Stimulated activated effector memory CD8-positive, alpha-beta T cell treated with anti-CD3 and anti-CD28 coated beads, Interleukin-12 subunit alpha, Interleukin-12 subunit beta, amount 100 ng/mL, for 72 hours (primary cell): ENCODE results near the gene ZSCAN10.
"Not testable (repeated sequence)": the region's sequence is repeated elsewhere in the genome, so short reads cannot be mapped to it uniquely, and the experiment has no call there.

Experiments used
- ATAC-seq: fragments of 150-1000 bp; cut with Tn5 transposase; 2 replicates; pipeline ENCODE4 v1.10.0; 2021
- DNase-seq, 2 donors: peaks; one replicate each; pipeline ENCODE4 v3.0.0; 2021 to 2022; ENCODE audit warnings: low spot score in 2 of 2
- H3K27ac Mint-ChIP-seq: one replicate; pipeline ENCODE4 v1.8.0; 2022; ENCODE audit warnings: mild to moderate bottlenecking, mixed read lengths
- H3K36me3 Mint-ChIP-seq: one replicate; pipeline ENCODE4 v1.8.0; 2022; ENCODE audit warnings: mild to moderate bottlenecking, mixed read lengths
- H3K4me1 Mint-ChIP-seq: one replicate; pipeline ENCODE4 v1.8.0; 2022; ENCODE audit warnings: mixed read lengths
- H3K4me3 Mint-ChIP-seq: one replicate; pipeline ENCODE4 v1.8.0; 2022; ENCODE audit warnings: mild to moderate bottlenecking, mixed read lengths
- H3K9me3 Mint-ChIP-seq: one replicate; pipeline ENCODE4 v1.8.0; 2022; ENCODE audit warnings: mixed read lengths

ZSCAN10 gene

DNA sequence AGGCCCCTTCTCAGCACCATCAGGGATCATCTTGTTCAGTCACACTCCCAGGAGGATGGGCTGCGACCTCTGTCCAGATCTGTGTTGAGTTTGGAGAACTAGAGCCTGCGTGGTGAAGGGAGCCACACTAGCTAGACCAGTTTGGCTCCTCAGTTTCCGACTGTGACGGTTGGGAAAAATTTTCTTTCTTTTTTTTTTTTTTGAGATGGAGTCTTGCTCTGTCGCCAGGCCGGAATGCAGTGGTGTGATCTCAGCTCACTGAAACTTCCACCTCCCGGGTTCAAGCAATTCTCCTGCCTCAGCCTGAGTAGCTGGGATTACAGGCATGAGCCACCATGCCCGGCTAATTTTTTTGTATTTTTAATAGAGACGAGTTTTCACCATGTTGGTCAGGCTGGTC, 40.5 kb upstream of the ZSCAN10 start:
- H3K4me1 Mint-ChIP-seq = peaks cover 24% of the 10 kb centered on the region
- H3K27ac Mint-ChIP-seq, ATAC-seq, H3K4me3 Mint-ChIP-seq, H3K9me3 Mint-ChIP-seq, DNase-seq: not testable (repeated sequence)
- peaks cover 36% of the 10 kb centered on the region for H3K36me3 Mint-ChIP-seq

DNA sequence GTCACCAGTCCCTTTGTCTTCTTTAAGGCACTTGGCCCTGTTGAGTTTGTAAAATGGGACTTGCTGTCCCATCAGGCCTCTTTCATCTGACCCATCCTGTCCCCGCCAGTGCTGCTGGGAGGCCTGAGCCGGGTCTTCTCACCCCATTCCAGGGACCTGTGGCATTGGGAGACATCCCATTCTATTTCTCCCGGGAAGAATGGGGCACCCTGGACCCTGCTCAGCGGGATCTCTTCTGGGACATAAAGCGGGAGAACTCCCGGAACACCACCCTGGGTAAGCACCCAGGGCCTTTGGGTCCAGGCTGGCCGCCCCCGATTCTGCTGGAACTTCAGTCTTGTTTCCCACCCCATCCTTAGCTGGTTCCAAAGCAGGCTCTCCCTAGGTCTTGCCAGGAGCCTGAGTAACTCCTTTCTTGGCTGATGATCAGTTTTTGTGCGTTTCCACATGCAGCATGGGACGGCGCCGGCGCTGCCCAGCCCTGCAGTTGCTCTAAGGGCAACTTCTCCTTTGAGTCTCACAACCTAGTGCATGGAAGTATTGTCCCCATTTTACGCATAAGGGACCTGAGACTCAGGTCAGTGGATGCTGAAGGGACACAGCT, 39.8 kb upstream of the ZSCAN10 start:
- Mint-ChIP-seq H3K9me3 (no peaks in the 10 kb centered on the region), H3K4me3 (no peak overlapping the region), H3K4me1 (peaks cover 24% of the 10 kb centered on the region), H3K27ac (no peak overlapping the region), H3K36me3 (peaks cover 39% of the 10 kb centered on the region)
- DNase-seq (no peak), ATAC-seq (no peak)

DNA sequence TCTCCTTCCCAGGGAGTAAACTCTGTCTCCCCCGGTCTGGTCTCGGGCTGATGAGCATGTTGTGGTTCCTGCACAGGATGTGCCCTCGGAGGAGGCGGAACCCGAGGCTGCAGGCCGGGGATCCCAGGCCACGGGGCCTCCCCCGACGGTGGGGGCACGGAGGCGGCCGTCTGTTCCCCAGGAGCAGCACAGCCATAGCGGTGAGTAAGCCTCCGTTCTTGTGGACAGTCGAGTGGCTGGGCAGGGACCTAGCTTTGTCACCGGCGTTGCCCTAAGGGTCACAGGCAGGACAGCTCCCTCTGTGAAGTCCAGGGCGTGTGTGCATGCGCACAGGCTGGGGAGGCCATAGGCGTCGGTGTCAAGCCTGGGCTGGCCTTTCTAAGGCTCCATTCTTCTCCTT, 39.2 kb upstream of the ZSCAN10 start:
- H3K27ac Mint-ChIP-seq = no peak overlapping the region
- H3K4me1 Mint-ChIP-seq = peaks cover 24% of the 10 kb centered on the region
- ATAC-seq (no peak), DNase-seq (no peak)
- no peak overlapping the region for H3K4me3 Mint-ChIP-seq
- no peaks in the 10 kb centered on the region for H3K9me3 Mint-ChIP-seq
- peaks cover 39% of the 10 kb centered on the region for H3K36me3 Mint-ChIP-seq

DNA sequence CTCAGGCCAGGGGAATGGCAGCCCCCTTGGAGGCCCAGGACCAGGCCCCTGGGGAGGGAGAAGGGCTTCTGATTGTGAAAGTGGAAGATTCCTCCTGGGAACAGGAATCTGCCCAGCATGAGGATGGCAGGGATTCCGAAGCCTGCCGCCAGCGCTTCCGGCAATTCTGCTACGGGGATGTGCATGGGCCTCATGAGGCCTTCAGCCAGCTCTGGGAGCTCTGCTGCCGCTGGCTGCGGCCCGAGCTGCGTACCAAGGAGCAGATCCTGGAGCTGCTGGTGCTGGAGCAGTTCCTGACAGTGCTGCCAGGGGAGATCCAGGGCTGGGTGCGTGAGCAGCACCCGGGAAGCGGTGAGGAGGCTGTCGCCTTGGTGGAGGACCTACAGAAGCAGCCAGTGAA, 38.2 kb upstream of the ZSCAN10 start:
- Mint-ChIP-seq H3K27ac (peak overlapping the region; percentile 52), H3K36me3 (peaks cover 45% of the 10 kb centered on the region)
- no peak for ATAC-seq

DNA sequence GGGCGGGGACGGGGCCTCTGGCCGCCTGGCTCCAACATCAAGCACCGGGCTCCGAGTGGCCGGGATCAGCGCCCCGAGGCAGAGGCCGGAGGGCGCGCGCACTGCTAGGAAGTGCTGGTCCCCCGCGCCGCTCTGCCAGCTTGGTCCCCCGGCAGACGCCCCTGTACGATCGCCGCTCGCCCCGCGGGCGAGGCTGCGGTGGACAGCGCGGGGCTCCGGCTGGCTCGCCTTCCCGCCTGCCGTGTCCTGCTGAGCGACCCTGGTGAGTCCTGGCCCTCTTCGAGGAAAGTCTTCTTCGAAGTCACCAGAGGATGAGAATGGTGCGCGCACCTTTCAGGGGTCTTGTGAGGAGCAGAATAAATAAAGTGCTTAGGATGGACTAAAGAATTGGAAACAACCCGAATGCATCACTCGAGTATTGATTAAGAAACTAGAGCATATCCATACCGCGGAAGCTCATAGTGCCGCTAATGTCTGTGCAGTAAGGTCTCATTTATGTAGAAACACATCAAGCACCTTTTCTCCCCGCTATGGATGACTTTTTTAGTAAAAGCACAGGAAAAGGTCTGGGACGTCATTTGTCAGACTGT, 36.1 kb upstream of the ZSCAN10 start:
- Mint-ChIP-seq H3K36me3 (peaks cover 54% of the 10 kb centered on the region), H3K4me3 (peak overlapping the region; percentile 95), H3K9me3 (no peaks in the 10 kb centered on the region), H3K4me1 (peaks cover 24% of the 10 kb centered on the region), H3K27ac (peak overlapping the region; percentile 94)
- ATAC-seq = peak; percentile 69
- DNase-seq = no peak

More for the DNA sequence above, 38.2 kb upstream of the ZSCAN10 start:
- Mint-ChIP-seq H3K4me3 (no peak overlapping the region), H3K4me1 (peaks cover 27% of the 10 kb centered on the region), H3K9me3 (no peaks in the 10 kb centered on the region)
- DNase-seq = no peak

DNA sequence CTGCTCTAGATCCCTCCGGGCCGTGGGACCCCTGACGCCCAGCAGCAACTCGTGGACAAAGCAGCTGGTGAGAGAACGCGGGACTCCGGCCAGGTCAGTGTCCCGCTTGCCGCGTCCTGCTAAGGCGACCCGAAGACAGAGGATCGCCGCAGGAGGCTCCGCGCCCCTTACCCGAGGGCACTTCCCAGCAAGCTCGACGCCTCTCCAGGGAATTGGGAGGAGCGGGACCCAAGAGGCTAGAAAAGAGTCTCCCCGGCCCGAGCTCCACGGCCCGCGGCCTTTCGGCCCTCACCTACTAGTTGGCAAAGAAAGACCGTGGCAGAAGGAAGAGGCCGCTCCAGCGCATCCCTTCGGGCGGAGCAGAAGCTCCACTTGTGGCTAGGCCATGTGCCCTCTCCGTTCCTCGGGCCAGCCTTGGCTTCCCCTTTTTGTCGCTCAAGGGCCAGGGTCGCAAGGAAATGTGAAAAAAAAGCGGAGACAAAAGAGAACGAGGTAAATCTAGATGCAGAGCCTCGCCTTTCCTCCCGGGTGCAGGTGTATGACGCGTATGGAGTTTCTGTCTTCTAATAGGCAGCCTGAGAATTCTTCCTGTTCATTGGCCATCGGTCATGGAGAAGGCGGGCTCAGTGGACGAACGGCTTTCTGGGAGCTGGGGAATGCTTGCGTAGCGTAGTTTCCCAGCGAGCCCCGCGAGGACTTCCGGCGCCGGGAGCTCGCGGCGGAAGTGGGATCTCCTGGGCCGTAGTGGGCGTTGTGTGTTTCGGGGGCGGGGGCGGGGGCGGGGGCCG, 35.4 kb upstream of the ZSCAN10 start, which contains the start of gene ZNF213:
TSS of gene ZNF213 (plus strand) at position 692 of the 788 bp plus-strand sequence. CDS start 2,252 bp downstream, outside the sequence.
- peak within 1 kb of the TSS; percentile 95 for H3K4me3 Mint-ChIP-seq
- ATAC-seq (peak; percentile 96), DNase-seq (peak; percentile 72 to 91)
- peaks cover 30% of the 10 kb centered on the region for H3K4me1 Mint-ChIP-seq
- H3K36me3 Mint-ChIP-seq = peaks cover 55% of the 10 kb centered on the region
- no peaks in the 10 kb centered on the region for H3K9me3 Mint-ChIP-seq
- H3K27ac Mint-ChIP-seq = peak within 1 kb of the TSS; percentile 94

DNA sequence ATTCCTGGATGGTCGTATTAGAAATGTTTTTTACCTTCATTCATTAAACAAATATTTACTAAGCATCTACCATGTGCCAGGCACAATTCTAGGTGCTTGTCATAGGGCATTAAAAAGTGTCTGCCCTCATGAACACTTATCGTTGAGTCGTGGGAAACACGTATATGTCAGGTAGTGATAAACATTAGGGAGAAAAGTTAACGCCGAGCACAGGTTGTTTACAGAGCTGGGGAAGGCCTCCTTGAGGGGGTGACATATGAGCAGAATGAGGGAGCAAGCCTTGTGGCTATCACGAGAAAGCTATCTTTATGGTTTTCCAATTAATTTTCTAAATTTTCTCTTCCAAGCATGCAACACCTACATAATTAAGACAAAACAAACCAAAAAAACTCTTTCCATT, 34.8 kb upstream of the ZSCAN10 start:
- Mint-ChIP-seq H3K27ac (peak overlapping the region; percentile 94), H3K4me3 (peak overlapping the region; percentile 95), H3K36me3 (peaks cover 55% of the 10 kb centered on the region), H3K9me3 (no peaks in the 10 kb centered on the region), H3K4me1 (peaks cover 37% of the 10 kb centered on the region)
- ATAC-seq = no peak
- no peak for DNase-seq

DNA sequence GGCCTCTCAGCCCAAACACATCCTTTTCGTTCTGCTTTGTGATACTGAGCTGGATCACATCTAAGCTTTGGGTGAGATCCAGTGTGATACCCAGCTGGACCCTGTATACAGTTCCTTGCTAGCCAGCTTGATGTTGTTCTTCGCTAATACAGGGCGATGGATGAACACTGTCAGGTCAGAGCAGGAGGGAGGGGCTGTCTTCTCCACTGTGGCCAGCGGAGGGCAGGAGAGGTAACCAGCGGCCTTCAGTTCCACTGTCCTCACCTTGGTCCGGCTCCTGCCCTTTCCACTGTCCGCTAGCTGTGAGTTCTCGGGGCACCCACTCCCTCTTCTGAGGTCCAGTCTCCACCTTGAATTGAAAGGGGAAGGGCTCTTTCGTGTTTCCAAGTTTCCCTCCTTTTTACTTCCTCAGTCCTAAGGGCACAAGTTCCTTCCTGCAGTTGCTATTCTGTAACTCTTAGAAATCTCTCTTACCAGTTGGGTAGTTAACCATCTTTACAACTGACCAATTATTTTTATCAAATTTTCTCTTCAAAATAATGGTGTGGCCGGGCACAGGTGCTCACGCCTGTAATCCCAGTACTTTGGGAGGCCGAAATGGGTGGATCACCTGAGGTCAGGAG, 32.8 kb upstream of the ZSCAN10 start:
- DNase-seq (peak in 1 of 2 donors; percentile 68), ATAC-seq (no peak)
- Mint-ChIP-seq H3K9me3 (no peaks in the 10 kb centered on the region), H3K4me3 (no peak overlapping the region), H3K4me1 (peaks cover 44% of the 10 kb centered on the region), H3K36me3 (peaks cover 57% of the 10 kb centered on the region), H3K27ac (no peak overlapping the region)

DNA sequence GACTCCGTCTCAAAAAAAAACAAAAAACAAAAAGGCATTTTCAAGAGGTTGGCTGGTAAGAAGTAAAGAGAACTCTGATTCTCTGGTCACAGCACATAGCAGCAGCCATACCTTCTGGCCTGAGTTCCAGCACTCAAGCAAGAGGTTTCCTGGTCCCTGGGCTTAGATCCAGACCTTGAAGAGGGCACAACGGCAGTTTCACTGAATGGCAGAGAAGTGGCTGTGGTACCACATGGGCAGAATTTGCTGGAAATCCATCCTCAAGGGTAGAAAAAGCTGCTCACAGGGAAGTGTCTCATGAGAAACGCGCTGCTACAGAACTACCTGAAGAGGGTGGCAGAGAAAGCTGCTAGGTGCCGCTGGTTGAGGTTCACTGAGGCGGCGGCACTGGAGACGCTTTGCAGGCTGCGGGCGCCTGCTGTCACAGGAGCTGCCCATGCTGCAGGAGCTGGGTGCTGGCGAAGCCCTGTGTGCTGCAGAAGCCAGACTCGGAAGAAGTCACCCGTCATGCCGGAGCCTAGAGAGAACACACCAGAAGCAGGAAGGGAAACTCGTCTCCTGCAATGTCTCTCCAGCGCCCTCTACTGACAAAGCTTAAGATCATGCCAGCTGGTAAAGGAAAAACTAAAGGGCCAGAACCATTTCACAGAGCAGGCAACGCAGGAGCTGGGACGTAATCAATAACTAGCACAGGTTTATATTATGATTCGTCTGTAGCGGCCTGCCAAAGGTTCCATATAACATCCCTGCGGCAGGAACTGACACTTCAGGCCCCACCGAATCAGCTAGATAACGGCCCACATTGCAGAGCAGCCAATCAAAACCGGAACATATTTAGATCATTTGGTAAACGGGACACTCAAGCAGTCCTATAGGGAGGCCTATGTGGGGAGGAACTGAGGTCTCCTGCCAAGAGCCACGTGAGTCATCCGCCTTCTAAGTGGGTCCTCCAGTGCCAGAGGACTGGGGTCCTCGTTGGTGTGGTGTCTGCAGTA, 30.3 kb upstream of the ZSCAN10 start:
- ATAC-seq = peak; percentile 80
- H3K4me3 Mint-ChIP-seq = peak overlapping the region; percentile 83
- DNase-seq = peak; percentile 75 to 88
- H3K4me1 Mint-ChIP-seq = peaks cover 46% of the 10 kb centered on the region
- no peaks in the 10 kb centered on the region for H3K9me3 Mint-ChIP-seq
- peak overlapping the region; percentile 91 for H3K27ac Mint-ChIP-seq
- peaks cover 51% of the 10 kb centered on the region for H3K36me3 Mint-ChIP-seq

DNA sequence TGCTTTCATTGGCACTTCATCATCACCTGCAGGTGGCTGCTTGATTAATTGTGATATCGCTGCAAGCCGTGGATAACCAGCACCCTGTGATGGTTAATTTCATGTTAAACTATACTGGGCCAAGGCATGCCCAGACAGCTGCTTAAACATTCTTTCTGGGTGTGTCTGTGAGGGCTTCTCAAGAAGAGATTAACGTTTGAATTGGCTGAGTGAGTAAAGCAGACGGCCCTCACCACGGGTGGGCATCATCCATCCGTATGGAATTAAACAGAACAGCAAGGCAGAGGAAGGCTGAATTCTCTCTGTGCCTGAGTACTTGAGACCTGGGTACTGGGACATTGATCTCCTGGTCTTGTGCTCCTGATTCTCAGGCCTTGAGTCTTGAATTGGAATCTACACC, 28.7 kb upstream of the ZSCAN10 start:
- Mint-ChIP-seq H3K9me3 (no peaks in the 10 kb centered on the region), H3K27ac (no peak overlapping the region), H3K4me3 (peak overlapping the region; percentile 83), H3K36me3 (peaks cover 43% of the 10 kb centered on the region), H3K4me1 (peaks cover 47% of the 10 kb centered on the region)
- no peak for DNase-seq
- ATAC-seq = no peak

DNA sequence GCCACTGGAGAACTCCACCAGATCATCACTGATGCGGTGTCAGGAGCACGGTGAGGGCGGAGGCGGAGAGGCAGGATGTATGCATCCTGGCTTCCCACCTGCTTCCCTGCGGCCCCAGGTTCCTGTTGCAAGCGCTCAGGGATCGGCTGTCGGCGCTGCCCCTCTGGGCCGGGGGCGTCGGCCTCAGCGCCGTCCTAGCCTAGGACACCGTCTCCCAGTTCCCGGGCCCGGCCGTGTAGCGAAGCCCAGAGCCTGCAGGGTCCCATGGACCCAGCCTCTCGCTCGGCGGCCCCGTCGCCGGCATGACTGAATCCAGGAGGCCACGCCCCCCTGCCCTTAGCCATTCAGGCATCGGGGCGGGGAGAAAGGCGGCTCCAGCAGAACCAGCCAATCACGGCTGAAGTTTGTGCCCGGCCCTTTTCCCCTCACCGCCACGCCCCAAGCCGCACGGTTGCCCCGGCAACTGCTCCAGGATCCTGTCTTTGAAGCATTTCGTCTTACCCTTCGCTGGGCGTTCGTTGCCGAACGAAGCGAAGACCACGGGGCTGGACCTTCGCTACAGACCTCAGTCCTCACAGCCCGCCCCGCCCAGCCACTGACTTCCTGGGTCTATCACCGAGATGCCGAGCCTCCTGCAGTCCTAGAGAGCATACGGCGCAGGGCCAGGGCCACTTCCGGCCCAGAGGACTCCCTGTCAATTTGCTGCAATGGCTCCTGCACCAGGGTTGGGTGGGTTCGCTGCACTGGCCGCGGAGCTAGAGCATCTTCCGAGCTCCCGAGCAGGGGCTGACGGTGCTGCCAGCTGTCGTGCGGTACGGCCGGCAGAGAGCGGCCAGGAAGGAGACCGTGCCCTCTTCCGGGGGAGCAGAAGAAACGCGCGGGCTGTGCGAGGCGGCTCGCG, 25.1 kb upstream of the ZSCAN10 start:
- DNase-seq (peak; percentile 91 to 98), ATAC-seq (peak; percentile 91)
- Mint-ChIP-seq H3K27ac (peak overlapping the region; percentile 89), H3K36me3 (peaks cover 13% of the 10 kb centered on the region), H3K4me3 (peak overlapping the region; percentile 93), H3K9me3 (no peaks in the 10 kb centered on the region), H3K4me1 (peaks cover 38% of the 10 kb centered on the region)

DNA sequence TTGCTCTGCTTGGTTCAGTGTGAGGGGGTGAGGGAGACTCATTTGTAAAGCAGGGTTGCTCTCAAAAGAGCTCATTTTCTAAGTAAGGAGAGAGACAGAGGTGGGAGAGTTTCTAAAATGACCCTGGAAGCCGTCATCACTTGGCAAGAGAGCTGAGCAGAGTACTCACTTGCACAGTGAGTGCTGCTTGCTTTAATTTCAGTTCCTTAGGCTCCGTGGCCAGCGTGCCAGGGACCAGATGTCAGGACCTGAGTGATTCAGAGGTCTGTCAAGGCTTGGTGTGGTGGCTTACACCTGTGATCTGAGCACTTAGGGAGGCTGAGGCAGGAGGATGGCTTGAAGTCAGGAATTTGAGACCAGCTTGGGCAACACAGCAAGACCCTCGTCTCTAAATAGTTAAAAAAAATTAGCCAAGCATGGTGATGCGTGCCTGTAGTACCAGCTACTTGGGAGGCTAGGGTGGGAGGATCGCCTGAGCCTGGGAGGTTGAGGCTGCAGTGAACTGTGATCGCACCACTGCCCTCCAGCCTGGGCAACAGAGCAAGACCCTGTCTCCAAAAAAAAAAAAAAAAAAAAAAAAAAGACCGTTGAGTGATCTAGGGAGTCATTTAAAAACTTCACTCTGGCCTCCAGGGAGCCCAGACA, 24.0 kb upstream of the ZSCAN10 start:
- peaks cover 5% of the 10 kb centered on the region for H3K36me3 Mint-ChIP-seq
- ATAC-seq = no peak
- H3K4me1 Mint-ChIP-seq = peaks cover 26% of the 10 kb centered on the region
- DNase-seq = no peak
- peak overlapping the region; percentile 89 for H3K27ac Mint-ChIP-seq
- no peaks in the 10 kb centered on the region for H3K9me3 Mint-ChIP-seq
- H3K4me3 Mint-ChIP-seq = peak overlapping the region; percentile 93

DNA sequence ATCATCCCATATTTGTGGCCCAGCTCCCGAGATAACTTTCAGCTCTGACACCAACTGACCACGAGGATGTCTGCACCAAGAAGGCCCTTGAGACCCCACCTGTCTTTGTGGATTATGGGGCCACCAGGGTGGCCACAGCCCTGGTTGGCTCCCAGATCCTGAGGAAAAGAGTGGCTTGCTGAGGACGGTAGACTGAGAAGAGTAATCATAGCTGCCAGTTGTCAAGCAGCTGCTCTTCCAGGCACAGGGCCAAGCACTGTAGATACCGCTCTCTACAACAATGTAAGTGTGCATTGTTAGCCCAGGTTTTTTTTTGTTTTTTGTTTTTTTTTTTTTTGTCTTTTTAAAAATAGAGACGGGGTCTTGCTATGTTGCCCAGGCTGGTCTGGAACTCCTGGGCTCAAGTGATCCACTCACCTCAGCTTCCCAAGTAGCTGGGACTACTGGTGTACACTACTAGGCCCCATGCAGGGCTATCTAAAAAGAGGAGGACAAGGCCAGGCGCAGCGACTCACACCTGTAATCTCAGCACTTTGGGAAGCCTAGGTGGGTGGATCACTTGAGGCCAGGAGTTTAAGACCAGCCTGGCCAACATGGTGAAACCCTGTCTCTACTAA, 22.9 kb upstream of the ZSCAN10 start:
- Mint-ChIP-seq H3K4me1 (peaks cover 20% of the 10 kb centered on the region), H3K27ac (no peak overlapping the region), H3K4me3 (no peak overlapping the region), H3K9me3 (no peaks in the 10 kb centered on the region), H3K36me3 (peaks cover 5% of the 10 kb centered on the region)
- ATAC-seq (no peak), DNase-seq (no peak)
